ENCODE measurements around the gene STH. TPM values are rescaled to one million over a fixed set of nuclear protein-coding genes. Genes with fewer than 3 reads are reported as not detected.
A peak's percentile ranks its signal among the peaks of the same experiment; 100 is the strongest.

The STH gene
- total and polyA plus RNA-seq, 12 donors, result not detected

GRCh38 chr17:45993962-45994627, 5.0 kb upstream of the STH start:
- TF ChIP-seq CTCF (IDR thresholded peaks at IDR 0.05), result no peak
- no peak overlapping the region for H3K27ac ChIP-seq
- H3K4me3 ChIP-seq, result no peak overlapping the region
- H3K36me3 ChIP-seq, result no peaks in the 10 kb centered on the region
- H3K9me3 ChIP-seq, result no peaks in the 10 kb centered on the region
- intact Hi-C loops (cut with DNase I), result loop anchor here in 1 of 10 donors (10.0 kb wide), 1 partner anchor 841 kb away; no protein-coding TSS in a partner anchor
- no peaks in the 10 kb centered on the region for H3K27me3 ChIP-seq
- DNase-seq (no peak), ATAC-seq (no peak)
- no peaks in the 10 kb centered on the region for H3K4me1 ChIP-seq
- 88 to 89% methylated on average over 16 of the region's 16 CpGs for WGBS, 2 donors

GRCh38 chr17:45994987-45995386, 4.1 kb upstream of the STH start:
- Histone ChIP-seq H3K27ac (no peak overlapping the region), H3K4me3 (no peak overlapping the region), H3K27me3 (no peaks in the 10 kb centered on the region), H3K4me1 (no peaks in the 10 kb centered on the region), H3K36me3 (no peaks in the 10 kb centered on the region), H3K9me3 (no peaks in the 10 kb centered on the region)
- intact Hi-C loops (cut with DNase I), result loop anchor here in 1 of 10 donors (10.0 kb wide), 1 partner anchor 840 kb away; no protein-coding TSS in a partner anchor
- DNase-seq, result no peak
- WGBS, 2 donors, result 92 to 94% methylated on average over 8 of the region's 8 CpGs
- no peak for TF ChIP-seq CTCF (IDR thresholded peaks at IDR 0.05)
- no peak for ATAC-seq

- no peak for TF ChIP-seq CTCF (IDR thresholded peaks at IDR 0.05)
- Histone ChIP-seq H3K9me3 (no peaks in the 10 kb centered on the region), H3K4me3 (no peak overlapping the region), H3K27me3 (no peaks in the 10 kb centered on the region), H3K4me1 (no peaks in the 10 kb centered on the region), H3K36me3 (no peaks in the 10 kb centered on the region), H3K27ac (no peak overlapping the region)
- ATAC-seq (peak in 2 of 8 donors; percentile 20 to 21), DNase-seq (no peak)
- WGBS, 2 donors, result 79 to 80% methylated on average over 14 of the region's 14 CpGs
- intact Hi-C loops (cut with DNase I), result loop anchor here in 1 of 10 donors (10.0 kb wide), 1 partner anchor 839 kb away; no protein-coding TSS in a partner anchor
Measured at GRCh38 chr17:45995627-45996270, 3.3 kb upstream of the STH start.

- DNase-seq (no peak), ATAC-seq (no peak)
- Histone ChIP-seq H3K27me3 (no peaks in the 10 kb centered on the region), H3K4me1 (no peaks in the 10 kb centered on the region), H3K9me3 (no peaks in the 10 kb centered on the region), H3K27ac (no peak overlapping the region), H3K4me3 (no peak overlapping the region), H3K36me3 (no peaks in the 10 kb centered on the region)
- 84 to 86% methylated on average over 31 of the region's 31 CpGs for WGBS, 2 donors
- no peak for TF ChIP-seq CTCF (IDR thresholded peaks at IDR 0.05)
- intact Hi-C loops (cut with DNase I), result loop anchor here in 1 of 10 donors (10.0 kb wide), 1 partner anchor 838 kb away; no protein-coding TSS in a partner anchor
Measured at GRCh38 chr17:45996282-45996937, 2.6 kb upstream of the STH start.
